SK-N-SH (cell line): ENCODE data around the gene FYTTD1. TPM values are rescaled to one million over a fixed set of nuclear protein-coding genes. Genes with fewer than 3 reads are reported as not detected.
A peak's percentile ranks its signal among the peaks of the same experiment; 100 is the strongest.

ENCODE experiments used
- CTCF ChIA-PET: fragments of 300-600, 350-600 bp; formaldehyde crosslinking; extraction: SDS; loops from one replicate; lab custom pipeline; 2021; lab: Yijun Ruan, JAX
- POLR2A ChIA-PET: fragments of 350-600 bp; sonication (Branson Sonifier 250); formaldehyde crosslinking; extraction: SDS; loops from one replicate; lab custom pipeline; 2020; ENCODE audit warnings: antibody characterized with exemption, inconsistent platforms; lab: Yijun Ruan, JAX
- DNase-seq: peaks from one replicate; pipeline ENCODE4 v3.0.0; 2012
- H2AFZ ChIP-seq: fragments of 200-600 bp; sonication (generic); 2 replicates; pipeline ENCODE4 v1.8.1; 2016; ENCODE audit warnings: antibody characterized with exemption, mild to moderate bottlenecking, low read depth
- H3F3A ChIP-seq: fragments of 200-600 bp; sonication (generic); replicated peaks from 2 replicates; pipeline ENCODE3; 2016; ENCODE audit warnings: antibody characterized with exemption, mild to moderate bottlenecking; ENCODE audit not compliant: insufficient read depth
- H3K27ac ChIP-seq, 2 experiments: fragments of 200-500 bp in 1 of 2; fragments of 200-600 bp in 1 of 2; sonication (Bioruptor generic) in 1 of 2; sonication (generic), shearing (Covaris generic) in 1 of 2; 2 replicates each; pipeline versions ENCODE4 v1.5.1 to v1.6.1; 2014 to 2016; ENCODE audit warnings: low read depth in 2 of 2, inconsistent platforms in 1 of 2, low read length in 1 of 2, mild to moderate bottlenecking in 1 of 2, mixed read lengths in 1 of 2
- H3K27me3 ChIP-seq: fragments of 200-600 bp; sonication (generic), shearing (Covaris generic); 2 replicates; pipeline ENCODE4 v1.6.1; 2016; ENCODE audit warnings: mixed run types; ENCODE audit not compliant: insufficient read depth
- H3K36me3 ChIP-seq, 2 experiments: fragments of 200-500 bp in 1 of 2; fragments of 200-600 bp in 1 of 2; sonication (Bioruptor generic) in 1 of 2; sonication (generic) in 1 of 2; replicated peaks in 1 of 2; 2 replicates each; pipeline versions ENCODE3 to v1.5.1; 2014 to 2016; ENCODE audit warnings: low read length in 1 of 2, mild to moderate bottlenecking in 1 of 2; ENCODE audit not compliant: insufficient read depth in 2 of 2, control insufficient read depth in 1 of 2
- H3K4me1 ChIP-seq, 2 experiments: fragments of 200-500 bp in 1 of 2; fragments of 200-600 bp in 1 of 2; sonication (Bioruptor generic) in 1 of 2; sonication (generic), shearing (Covaris generic) in 1 of 2; 2 replicates each; pipeline versions ENCODE4 v1.5.1 to v1.6.1; 2014 to 2016; ENCODE audit warnings: low read depth in 1 of 2, low read length in 1 of 2, mixed run types in 1 of 2; ENCODE audit not compliant: insufficient read depth in 2 of 2, control insufficient read depth in 1 of 2
- H3K4me2 ChIP-seq: fragments of 200-600 bp; sonication (generic), shearing (Covaris generic); 2 replicates; pipeline ENCODE4 v1.6.1; 2017; ENCODE audit warnings: mixed run types
- H3K4me3 ChIP-seq, 2 experiments: fragments of 200-500 bp in 1 of 2; fragments of 200-600 bp in 1 of 2; sonication (Bioruptor generic) in 1 of 2; sonication (generic), shearing (Covaris generic) in 1 of 2; 2 replicates each; pipeline versions ENCODE4 v1.5.1 to v1.8.1; 2014 to 2016; ENCODE audit warnings: low read depth in 2 of 2, inconsistent platforms in 1 of 2, low read length in 1 of 2, mild to moderate bottlenecking in 1 of 2, mixed read lengths in 1 of 2, moderate library complexity in 1 of 2
- H3K79me2 ChIP-seq: fragments of 200-600 bp; sonication (generic); 2 replicates; pipeline ENCODE4 v1.8.1; 2017; ENCODE audit warnings: mild to moderate bottlenecking; ENCODE audit not compliant: insufficient read depth
- H3K9ac ChIP-seq: fragments of 200-600 bp; sonication (generic); 2 replicates; pipeline ENCODE4 v1.6.1; 2017; ENCODE audit warnings: mixed run types
- H3K9me2 ChIP-seq: fragments of 200-600 bp; sonication (generic); 2 replicates; pipeline ENCODE4 v1.6.1; 2017; ENCODE audit warnings: mixed run types
- H3K9me3 ChIP-seq: fragments of 200-600 bp; sonication (generic); 2 replicates; pipeline ENCODE4 v1.6.1; 2017; ENCODE audit warnings: mixed run types, mild to moderate bottlenecking, moderate library complexity
- H4K20me1 ChIP-seq: fragments of 200-600 bp; sonication (generic); 2 replicates; pipeline ENCODE4 v1.6.1; 2017; ENCODE audit warnings: mild to moderate bottlenecking, mixed run types; ENCODE audit not compliant: insufficient read depth
- CHD2 ChIP-seq: fragments of 150-350 bp; IDR thresholded peaks from 2 replicates; pipeline ENCODE4 v1.6.1; 2018; ENCODE audit warnings: low read length; ENCODE audit not compliant: partially characterized antibody
- ELF1 ChIP-seq: IDR thresholded peaks from 2 replicates; pipeline ENCODE4 v1.4.0; 2012
- EP300 ChIP-seq, 2 experiments: IDR thresholded peaks; 2 replicates each; pipeline versions ENCODE4 v1.4.0 to v1.6.1; 2012; ENCODE audit warnings: borderline replicate concordance in 1 of 2, low read depth in 1 of 2, low read length in 1 of 2
- GABPA ChIP-seq: IDR thresholded peaks from 2 replicates; pipeline ENCODE4 v1.4.0; 2012; ENCODE audit warnings: low read depth, mild to moderate bottlenecking
- GATA2 ChIP-seq: sonication (generic); formaldehyde crosslinking; IDR thresholded peaks from 2 replicates; pipeline ENCODE4 v1.5.0; 2020; ENCODE audit warnings: mild to moderate bottlenecking, missing genetic modification reagents
- IRF3 ChIP-seq: fragments of 150-350 bp; IDR thresholded peaks from 2 replicates; pipeline ENCODE4 v1.6.1; 2016; ENCODE audit warnings: mild to moderate bottlenecking, low read depth, low read length
- MAX ChIP-seq: IDR thresholded peaks from 2 replicates; pipeline ENCODE4 v1.4.0; 2012; ENCODE audit warnings: low read depth
- MXI1 ChIP-seq: IDR thresholded peaks from 2 replicates; pipeline ENCODE4 v1.6.1; 2012; ENCODE audit warnings: mild to moderate bottlenecking, low read depth, low read length, improper control_type of control experiment
- PBX3 ChIP-seq: IDR thresholded peaks from 2 replicates; pipeline ENCODE4; 2012
- POLR2AphosphoS5 ChIP-seq: IDR thresholded peaks from 2 replicates; pipeline ENCODE4 v1.6.1; 2012; ENCODE audit warnings: low read depth, low read length
- RFX5 ChIP-seq: IDR thresholded peaks from 2 replicates; pipeline ENCODE4 v1.6.1; 2012; ENCODE audit warnings: mild to moderate bottlenecking, improper control_type of control experiment, low read length
- SIN3A ChIP-seq: IDR thresholded peaks from 2 replicates; pipeline ENCODE4 v1.6.1; 2012; ENCODE audit warnings: low read depth, mild to moderate bottlenecking, low read length, moderate library complexity, borderline replicate concordance
- SMC3 ChIP-seq: IDR thresholded peaks from 2 replicates; pipeline ENCODE4 v1.6.1; 2012; ENCODE audit warnings: low read depth, low read length, improper control_type of control experiment
- TAF1 ChIP-seq: IDR thresholded peaks from 2 replicates; pipeline ENCODE4 v1.6.1; 2012; ENCODE audit warnings: low read depth, mild to moderate bottlenecking, low read length, moderate library complexity, borderline replicate concordance
- TCF12 ChIP-seq: IDR thresholded peaks from 2 replicates; pipeline ENCODE4 v1.4.0; 2012
- YY1 ChIP-seq: IDR thresholded peaks from 2 replicates; pipeline ENCODE4 v1.4.0; 2012; ENCODE audit warnings: low read depth, mild to moderate bottlenecking
- WGBS: methylation state at CpG from one replicate; pipeline ENCODE4 v1.1.6; 2017; ENCODE audit warnings: low lambda C conversion rate; 5-methylcytosine and 5-hydroxymethylcytosine counted together
- polyA plus RNA-seq, 3 experiments: library from polyadenylated mRNA; depleted of rRNA; stranded (reverse); fragments of >200 nt; gene quantifications; 2 replicates each; pipeline ENCODE4 v1.2.3, GENCODE V29; 2012
- TF ChIP-seq, protein P1 (sequence below): IDR thresholded peaks from 2 replicates; pipeline ENCODE4 v1.6.1; 2012; ENCODE audit warnings: mild to moderate bottlenecking, low read depth, low read length, moderate library complexity
- TF ChIP-seq, protein P2 (sequence below): IDR thresholded peaks from 2 replicates; pipeline ENCODE4 v1.4.0; 2012; ENCODE audit warnings: low read depth, borderline replicate concordance

FYTTD1 gene
- polyA plus RNA-seq, 1 of the 3 experiments (the other 2 are of a cell fraction): 14.7 TPM

GRCh38 chr3:197736010-197736490 is 13.6 kb upstream of the FYTTD1 start:
- H3K4me2 ChIP-seq: peak overlapping the region; percentile 95
- peak overlapping the region; percentile 23 to 52 for H3K27ac ChIP-seq
- peaks cover 0 to 10% of the 10 kb centered on the region in 2 experiments; a peak in 1 of 4 replicates for H3K4me1 ChIP-seq
- TF ChIP-seq SMC3: no peak
- no peak for TF ChIP-seq RFX5
- peak; percentile 28; the same call in 1 of the 2 replicates for TF ChIP-seq TCF12
- TF ChIP-seq PBX3: peak; percentile 37; the same call in 1 of the 2 replicates
- TF ChIP-seq, protein P1, sequence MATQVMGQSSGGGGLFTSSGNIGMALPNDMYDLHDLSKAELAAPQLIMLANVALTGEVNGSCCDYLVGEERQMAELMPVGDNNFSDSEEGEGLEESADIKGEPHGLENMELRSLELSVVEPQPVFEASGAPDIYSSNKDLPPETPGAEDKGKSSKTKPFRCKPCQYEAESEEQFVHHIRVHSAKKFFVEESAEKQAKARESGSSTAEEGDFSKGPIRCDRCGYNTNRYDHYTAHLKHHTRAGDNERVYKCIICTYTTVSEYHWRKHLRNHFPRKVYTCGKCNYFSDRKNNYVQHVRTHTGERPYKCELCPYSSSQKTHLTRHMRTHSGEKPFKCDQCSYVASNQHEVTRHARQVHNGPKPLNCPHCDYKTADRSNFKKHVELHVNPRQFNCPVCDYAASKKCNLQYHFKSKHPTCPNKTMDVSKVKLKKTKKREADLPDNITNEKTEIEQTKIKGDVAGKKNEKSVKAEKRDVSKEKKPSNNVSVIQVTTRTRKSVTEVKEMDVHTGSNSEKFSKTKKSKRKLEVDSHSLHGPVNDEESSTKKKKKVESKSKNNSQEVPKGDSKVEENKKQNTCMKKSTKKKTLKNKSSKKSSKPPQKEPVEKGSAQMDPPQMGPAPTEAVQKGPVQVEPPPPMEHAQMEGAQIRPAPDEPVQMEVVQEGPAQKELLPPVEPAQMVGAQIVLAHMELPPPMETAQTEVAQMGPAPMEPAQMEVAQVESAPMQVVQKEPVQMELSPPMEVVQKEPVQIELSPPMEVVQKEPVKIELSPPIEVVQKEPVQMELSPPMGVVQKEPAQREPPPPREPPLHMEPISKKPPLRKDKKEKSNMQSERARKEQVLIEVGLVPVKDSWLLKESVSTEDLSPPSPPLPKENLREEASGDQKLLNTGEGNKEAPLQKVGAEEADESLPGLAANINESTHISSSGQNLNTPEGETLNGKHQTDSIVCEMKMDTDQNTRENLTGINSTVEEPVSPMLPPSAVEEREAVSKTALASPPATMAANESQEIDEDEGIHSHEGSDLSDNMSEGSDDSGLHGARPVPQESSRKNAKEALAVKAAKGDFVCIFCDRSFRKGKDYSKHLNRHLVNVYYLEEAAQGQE: no peak
- H3K9ac ChIP-seq: peak overlapping the region; percentile 76
- H3K79me2 ChIP-seq: peaks cover 43% of the 10 kb centered on the region
- 2% methylated on average over 17 of the region's 17 CpGs for WGBS
- POLR2A ChIA-PET: interaction anchor here (1.0 to 1.5 kb wide), 3 partner anchors 10 to 29 kb away, joined by 3 read pairs; no protein-coding TSS in a partner anchor
- no peaks in the 10 kb centered on the region for H3K27me3 ChIP-seq
- no peaks in the 10 kb centered on the region for H3K9me3 ChIP-seq
- no peaks in the 10 kb centered on the region for H3K9me2 ChIP-seq
- H3K36me3 ChIP-seq: no peaks in the 10 kb centered on the region
- CTCF ChIA-PET: interaction anchor here (0.7 to 1.7 kb wide), 3 partner anchors 13 to 137 kb away, joined by 3 to 5 read pairs (median 4); partner anchors contain the start of gene FYTTD1
- H3K4me3 ChIP-seq: peak overlapping the region; percentile 70 to 99
- DNase-seq: peak; percentile 77
- H3F3A ChIP-seq: peaks cover 4% of the 10 kb centered on the region
- H2AFZ ChIP-seq: peak overlapping the region; percentile 79
- no peaks in the 10 kb centered on the region for H4K20me1 ChIP-seq

GRCh38 chr3:197736491-197737318 is 13.0 kb upstream of the FYTTD1 start, which contains the start of gene RUBCN:
TSS of gene RUBCN (minus strand) at chr3:197736904. CDS start at chr3:197736719, 185 bp downstream.
- peak within 1 kb of the TSS; percentile 68 to 73 for H3K27ac ChIP-seq
- CTCF ChIA-PET: interaction anchor here (1.2 to 1.7 kb wide), 2 partner anchors 12 to 138 kb away, joined by 4 to 5 read pairs; partner anchors contain the start of gene FYTTD1
- WGBS: under 1% methylated on average over 44 of the region's 92 CpGs

More at GRCh38 chr3:197736491-197737318, 13.0 kb upstream of the FYTTD1 start, which contains the start of gene RUBCN:
- peak within 1 kb of the TSS; percentile 79 for H3K9ac ChIP-seq
- peaks cover 42% of the 10 kb centered on the region for H3K79me2 ChIP-seq
- no peaks in the 10 kb centered on the region for H3K9me3 ChIP-seq
- no peaks in the 10 kb centered on the region for H3K36me3 ChIP-seq
- peak; percentile 98 for DNase-seq
- H2AFZ ChIP-seq: peak within 1 kb of the TSS; percentile 100
- POLR2A ChIA-PET: interaction anchor here (1.0 to 1.5 kb wide), 3 partner anchors 9 to 29 kb away, joined by 3 read pairs; no protein-coding TSS in a partner anchor
- H4K20me1 ChIP-seq: no peaks in the 10 kb centered on the region
- peaks cover 0 to 10% of the 10 kb centered on the region in 2 experiments; a peak in 1 of 4 replicates for H3K4me1 ChIP-seq
- peaks cover 4% of the 10 kb centered on the region for H3F3A ChIP-seq
- H3K9me2 ChIP-seq: no peaks in the 10 kb centered on the region
- H3K4me3 ChIP-seq: peak within 1 kb of the TSS; percentile 70 to 99
- TF ChIP-seq YY1: 0 out of 2 replicates have a peak, but pooled peaks have one; percentile 39
- peak; percentile 2; the same call in 1 of the 2 replicates for TF ChIP-seq SIN3A
- TF ChIP-seq MAX: no peak
- peak; percentile 62 for TF ChIP-seq GABPA
- peak; percentile 91 for TF ChIP-seq POLR2AphosphoS5
- peak; percentile 93 for TF ChIP-seq ELF1
- TF ChIP-seq IRF3: 0 out of 2 replicates have a peak, but pooled peaks have one; percentile 29
- TF ChIP-seq RFX5: peak; percentile 81
- peak; percentile 35 for TF ChIP-seq CHD2
- TF ChIP-seq EP300 (IDR thresholded peaks at IDR 0.05; ENCODE audit: borderline replicate concordance in 1 of 2, low read depth in 1 of 2, low read length in 1 of 2): no peak
- peak; percentile 70 for TF ChIP-seq TAF1
- TF ChIP-seq GATA2 (CRISPR knock-in tag): no peak
- TF ChIP-seq, protein P2, sequence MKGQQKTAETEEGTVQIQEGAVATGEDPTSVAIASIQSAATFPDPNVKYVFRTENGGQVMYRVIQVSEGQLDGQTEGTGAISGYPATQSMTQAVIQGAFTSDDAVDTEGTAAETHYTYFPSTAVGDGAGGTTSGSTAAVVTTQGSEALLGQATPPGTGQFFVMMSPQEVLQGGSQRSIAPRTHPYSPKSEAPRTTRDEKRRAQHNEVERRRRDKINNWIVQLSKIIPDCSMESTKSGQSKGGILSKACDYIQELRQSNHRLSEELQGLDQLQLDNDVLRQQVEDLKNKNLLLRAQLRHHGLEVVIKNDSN: 0 out of 2 replicates have a peak, but pooled peaks have one; percentile 6
- TF ChIP-seq MXI1: peak; percentile 67; the same call in 1 of the 2 replicates
- H3K4me2 ChIP-seq: peak within 1 kb of the TSS; percentile 95
- H3K27me3 ChIP-seq: no peaks in the 10 kb centered on the region
